Measurements from ENCODE around the gene ANKRD63. TPM values are rescaled to one million over a fixed set of nuclear protein-coding genes. Genes with fewer than 3 reads are reported as not detected.

Gene ANKRD63
- polyA plus RNA-seq (2013), result 0.15 and 0.21 TPM in 2 replicates

- H2AFZ ChIP-seq (ENCODE audit: insufficient read depth, low read length, poor library complexity), result peak within 1 kb of the TSS; percentile 69
- H3K4me1 ChIP-seq (ENCODE audit: control insufficient read depth in 1 of 2, insufficient read depth in 2 of 2, low read length in 2 of 2), result peaks cover 37 to 46% of the 10 kb centered on the region in 2 experiments
- H4K91ac ChIP-seq (ENCODE audit: low read depth, low read length), result peak within 1 kb of the TSS; percentile 37
- peaks cover 44% of the 10 kb centered on the region for H3K27me3 ChIP-seq (ENCODE audit: insufficient read depth, low read length)
- peak within 1 kb of the TSS; percentile 65 for H3K4me3 ChIP-seq (ENCODE audit: low read depth, low read length)
- H2BK5ac ChIP-seq (ENCODE audit: low read depth, low read length, poor library complexity), result no peak within 1 kb of the TSS
- no peak within 1 kb of the TSS for H2AK5ac ChIP-seq (ENCODE audit: low read length)
- no peak within 1 kb of the TSS for H3K9ac ChIP-seq (ENCODE audit: low read length)
- H2BK120ac ChIP-seq (ENCODE audit: insufficient read depth, low read length, poor library complexity), result peak within 1 kb of the TSS; percentile 24
- H3K4me2 ChIP-seq (ENCODE audit: low read length), result peak within 1 kb of the TSS; percentile 54
- no CpG with 5 or more reads among the region's 76 CpGs for WGBS (ENCODE audit: extremely low coverage, insufficient coverage, insufficient read length)
- H3K79me1 ChIP-seq (ENCODE audit: low read length), result peaks cover 6% of the 10 kb centered on the region
- H3K36me3 ChIP-seq (ENCODE audit: control insufficient read depth in 1 of 2, insufficient read depth in 2 of 2, low read length in 2 of 2), result no peaks in the 10 kb centered on the region
- DNase-seq, result no peak
- peak within 1 kb of the TSS; percentile 47 for H2BK12ac ChIP-seq (ENCODE audit: low read length)
- H3K79me2 ChIP-seq (ENCODE audit: control insufficient read depth, insufficient read depth, low read length, poor library complexity), result peaks cover 2% of the 10 kb centered on the region
- no peak within 1 kb of the TSS for H3K23ac ChIP-seq (ENCODE audit: low read length)
- H3K4ac ChIP-seq (ENCODE audit: low read depth, low read length), result no peak within 1 kb of the TSS
- peak within 1 kb of the TSS; percentile 39 for H4K8ac ChIP-seq (ENCODE audit: low read depth, low read length)
- H3K18ac ChIP-seq (ENCODE audit: low read length), result peak within 1 kb of the TSS; percentile 63
- H3K9me3 ChIP-seq (ENCODE audit: insufficient read depth, low read depth, low read length), result peaks cover 2% of the 10 kb centered on the region
- peak within 1 kb of the TSS; percentile 36 for H3K14ac ChIP-seq (ENCODE audit: low read length)
- H4K12ac ChIP-seq (ENCODE audit: low read depth, low read length), result no peak within 1 kb of the TSS
- H3K27ac ChIP-seq (ENCODE audit: low read depth, low read length), result no peak within 1 kb of the TSS
Observed at GRCh38 chr15:40282869-40283614, at the start of gene ANKRD63. Gene ANKRD63, minus strand, starts transcription at chr15:40283064. Its CDS starts 478 bp downstream, at chr15:40282586.

GRCh38 chr15:40332113-40332781 lies 49.4 kb upstream of the ANKRD63 start:
- H3K27me3 ChIP-seq (ENCODE audit: insufficient read depth, low read length), result no peaks in the 10 kb centered on the region
- no peak for DNase-seq
- H3K18ac ChIP-seq (ENCODE audit: low read length), result no peak overlapping the region
- peaks cover 3% of the 10 kb centered on the region for H3K79me2 ChIP-seq (ENCODE audit: control insufficient read depth, insufficient read depth, low read length, poor library complexity)
- no peak overlapping the region for H2BK120ac ChIP-seq (ENCODE audit: insufficient read depth, low read length, poor library complexity)
- H3K27ac ChIP-seq (ENCODE audit: low read depth, low read length), result no peak overlapping the region
- no peak overlapping the region for H4K12ac ChIP-seq (ENCODE audit: low read depth, low read length)
- H3K4me2 ChIP-seq (ENCODE audit: low read length), result no peak overlapping the region
- peaks cover 0 to 6% of the 10 kb centered on the region in 2 experiments for H3K36me3 ChIP-seq (ENCODE audit: control insufficient read depth in 1 of 2, insufficient read depth in 2 of 2, low read length in 2 of 2)
- no peaks in the 10 kb centered on the region for H3K9me3 ChIP-seq (ENCODE audit: insufficient read depth, low read depth, low read length)
- no peak overlapping the region for H3K4me3 ChIP-seq (ENCODE audit: low read depth, low read length)
- no peak overlapping the region for H2BK5ac ChIP-seq (ENCODE audit: low read depth, low read length, poor library complexity)
- WGBS (ENCODE audit: extremely low coverage, insufficient coverage, insufficient read length), result no CpG with 5 or more reads among the region's 8 CpGs
- H3K4ac ChIP-seq (ENCODE audit: low read depth, low read length), result no peak overlapping the region
- H3K23ac ChIP-seq (ENCODE audit: low read length), result no peak overlapping the region
- H3K4me1 ChIP-seq (ENCODE audit: control insufficient read depth in 1 of 2, insufficient read depth in 2 of 2, low read length in 2 of 2), result peaks cover 53 to 65% of the 10 kb centered on the region in 2 experiments
- H2AFZ ChIP-seq (ENCODE audit: insufficient read depth, low read length, poor library complexity), result no peak overlapping the region
- H4K8ac ChIP-seq (ENCODE audit: low read depth, low read length), result no peak overlapping the region
- H2BK12ac ChIP-seq (ENCODE audit: low read length), result no peak overlapping the region
- H2AK5ac ChIP-seq (ENCODE audit: low read length), result no peak overlapping the region
- H3K79me1 ChIP-seq (ENCODE audit: low read length), result peaks cover 47% of the 10 kb centered on the region
- H3K9ac ChIP-seq (ENCODE audit: low read length), result no peak overlapping the region
- no peak overlapping the region for H4K91ac ChIP-seq (ENCODE audit: low read depth, low read length)
- H3K14ac ChIP-seq (ENCODE audit: low read length), result no peak overlapping the region

- DNase-seq, result peak; percentile 56 to 59
- Histone ChIP-seq H2AFZ (ENCODE audit: insufficient read depth, low read length, poor library complexity) (no peak overlapping the region), H2BK120ac (ENCODE audit: insufficient read depth, low read length, poor library complexity) (no peak overlapping the region), H3K4me2 (ENCODE audit: low read length) (no peak overlapping the region), H3K79me2 (ENCODE audit: control insufficient read depth, insufficient read depth, low read length, poor library complexity) (peaks cover 3% of the 10 kb centered on the region), H2AK5ac (ENCODE audit: low read length) (peak overlapping the region; percentile 3), H3K27me3 (ENCODE audit: insufficient read depth, low read length) (no peaks in the 10 kb centered on the region), H3K36me3 (ENCODE audit: control insufficient read depth in 1 of 2, insufficient read depth in 2 of 2, low read length in 2 of 2) (peaks cover 0 to 8% of the 10 kb centered on the region in 2 experiments), H3K4me1 (ENCODE audit: control insufficient read depth in 1 of 2, insufficient read depth in 2 of 2, low read length in 2 of 2) (peaks cover 59 to 71% of the 10 kb centered on the region in 2 experiments), H3K9me3 (ENCODE audit: insufficient read depth, low read depth, low read length) (no peaks in the 10 kb centered on the region), H3K27ac (ENCODE audit: low read depth, low read length) (no peak overlapping the region), H2BK12ac (ENCODE audit: low read length) (no peak overlapping the region), H3K23ac (ENCODE audit: low read length) (no peak overlapping the region), H3K79me1 (ENCODE audit: low read length) (peaks cover 53% of the 10 kb centered on the region), H3K9ac (ENCODE audit: low read length) (no peak overlapping the region), H4K8ac (ENCODE audit: low read depth, low read length) (no peak overlapping the region), H3K14ac (ENCODE audit: low read length) (no peak overlapping the region), H4K12ac (ENCODE audit: low read depth, low read length) (no peak overlapping the region), H3K18ac (ENCODE audit: low read length) (no peak overlapping the region), H3K4me3 (ENCODE audit: low read depth, low read length) (no peak overlapping the region), H2BK5ac (ENCODE audit: low read depth, low read length, poor library complexity) (no peak overlapping the region), H3K4ac (ENCODE audit: low read depth, low read length) (no peak overlapping the region), H4K91ac (ENCODE audit: low read depth, low read length) (no peak overlapping the region)
- no CpG with 5 or more reads among the region's 7 CpGs for WGBS (ENCODE audit: extremely low coverage, insufficient coverage, insufficient read length)
Observed at GRCh38 chr15:40331637-40332036, 48.8 kb upstream of the ANKRD63 start.

- Histone ChIP-seq H3K4ac (ENCODE audit: low read depth, low read length) (peak overlapping the region; percentile 25), H2AFZ (ENCODE audit: insufficient read depth, low read length, poor library complexity) (no peak overlapping the region), H3K9me3 (ENCODE audit: insufficient read depth, low read depth, low read length) (no peaks in the 10 kb centered on the region), H2BK5ac (ENCODE audit: low read depth, low read length, poor library complexity) (peak overlapping the region; percentile 67), H2AK5ac (ENCODE audit: low read length) (peak overlapping the region; percentile 55), H3K18ac (ENCODE audit: low read length) (peak overlapping the region; percentile 59), H3K23ac (ENCODE audit: low read length) (no peak overlapping the region), H3K14ac (ENCODE audit: low read length) (peak overlapping the region; percentile 56), H3K4me1 (ENCODE audit: control insufficient read depth in 1 of 2, insufficient read depth in 2 of 2, low read length in 2 of 2) (peaks cover 55 to 72% of the 10 kb centered on the region in 2 experiments), H3K27ac (ENCODE audit: low read depth, low read length) (peak overlapping the region; percentile 71), H4K8ac (ENCODE audit: low read depth, low read length) (peak overlapping the region; percentile 34), H3K36me3 (ENCODE audit: control insufficient read depth in 1 of 2, insufficient read depth in 2 of 2, low read length in 2 of 2) (peaks cover 0 to 8% of the 10 kb centered on the region in 2 experiments), H4K12ac (ENCODE audit: low read depth, low read length) (no peak overlapping the region), H3K79me1 (ENCODE audit: low read length) (peaks cover 52% of the 10 kb centered on the region), H2BK12ac (ENCODE audit: low read length) (peak overlapping the region; percentile 29), H2BK120ac (ENCODE audit: insufficient read depth, low read length, poor library complexity) (peak overlapping the region; percentile 79), H3K9ac (ENCODE audit: low read length) (no peak overlapping the region), H3K4me2 (ENCODE audit: low read length) (no peak overlapping the region), H3K79me2 (ENCODE audit: control insufficient read depth, insufficient read depth, low read length, poor library complexity) (peaks cover 3% of the 10 kb centered on the region), H3K4me3 (ENCODE audit: low read depth, low read length) (no peak overlapping the region), H3K27me3 (ENCODE audit: insufficient read depth, low read length) (no peaks in the 10 kb centered on the region), H4K91ac (ENCODE audit: low read depth, low read length) (peak overlapping the region; percentile 53)
- no CpG with 5 or more reads among the region's 7 CpGs for WGBS (ENCODE audit: extremely low coverage, insufficient coverage, insufficient read length)
- no peak for DNase-seq
Observed at GRCh38 chr15:40331026-40331425, 48.2 kb upstream of the ANKRD63 start.
